Breast epithelium (tissue), 3 donors: ENCODE data around the gene USP2.

Source experiments
- POLR2A ChIP-seq: fragments of 450-650 bp; IDR thresholded peaks from one replicate; pipeline ENCODE4 v1.6.1; 2016; ENCODE audit warnings: antibody characterized with exemption, mild to moderate bottlenecking, moderate library complexity
- POLR2AphosphoS5 ChIP-seq, 3 donors: sonication (generic); formaldehyde crosslinking; IDR thresholded peaks; one replicate each; pipeline ENCODE4 v1.6.1; 2017; ENCODE audit warnings: antibody characterized with exemption in 3 of 3
- TF ChIP-seq, protein P1 (sequence below), 3 donors: fragments of 450-650 bp; IDR thresholded peaks; one replicate each; pipeline ENCODE4 v1.5.1; 2016 to 2017; ENCODE audit warnings: antibody characterized with exemption in 3 of 3, mild to moderate bottlenecking in 3 of 3, moderate library complexity in 3 of 3

GRCh38 chr11:119423509-119424254 is 42.2 kb upstream of the USP2 start:
- TF ChIP-seq, protein P1, sequence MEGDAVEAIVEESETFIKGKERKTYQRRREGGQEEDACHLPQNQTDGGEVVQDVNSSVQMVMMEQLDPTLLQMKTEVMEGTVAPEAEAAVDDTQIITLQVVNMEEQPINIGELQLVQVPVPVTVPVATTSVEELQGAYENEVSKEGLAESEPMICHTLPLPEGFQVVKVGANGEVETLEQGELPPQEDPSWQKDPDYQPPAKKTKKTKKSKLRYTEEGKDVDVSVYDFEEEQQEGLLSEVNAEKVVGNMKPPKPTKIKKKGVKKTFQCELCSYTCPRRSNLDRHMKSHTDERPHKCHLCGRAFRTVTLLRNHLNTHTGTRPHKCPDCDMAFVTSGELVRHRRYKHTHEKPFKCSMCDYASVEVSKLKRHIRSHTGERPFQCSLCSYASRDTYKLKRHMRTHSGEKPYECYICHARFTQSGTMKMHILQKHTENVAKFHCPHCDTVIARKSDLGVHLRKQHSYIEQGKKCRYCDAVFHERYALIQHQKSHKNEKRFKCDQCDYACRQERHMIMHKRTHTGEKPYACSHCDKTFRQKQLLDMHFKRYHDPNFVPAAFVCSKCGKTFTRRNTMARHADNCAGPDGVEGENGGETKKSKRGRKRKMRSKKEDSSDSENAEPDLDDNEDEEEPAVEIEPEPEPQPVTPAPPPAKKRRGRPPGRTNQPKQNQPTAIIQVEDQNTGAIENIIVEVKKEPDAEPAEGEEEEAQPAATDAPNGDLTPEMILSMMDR (IDR thresholded peaks at IDR 0.05), result no peak
- TF ChIP-seq POLR2AphosphoS5 (IDR thresholded peaks at IDR 0.05) (no peak), POLR2A (no peak)
